Measurements from ENCODE around the gene C2orf49.

C2orf49 gene

GRCh38 chr2:105294046-105294445 lies 43.3 kb upstream of the C2orf49 start:
- no peaks in the 10 kb centered on the region for H3K9me3 Mint-ChIP-seq
- H3K4me1 Mint-ChIP-seq = peaks cover 49% of the 10 kb centered on the region
- no peak overlapping the region for H3K4me3 Mint-ChIP-seq
- no peaks in the 10 kb centered on the region for H3K27me3 Mint-ChIP-seq (ENCODE audit: low read depth)
- H3K36me3 Mint-ChIP-seq (ENCODE audit: low read depth) = peaks cover 41% of the 10 kb centered on the region
- no peak for TF ChIP-seq CTCF (IDR thresholded peaks at IDR 0.05; ENCODE audit: unreplicated experiment in 3 of 3)
- H3K27ac Mint-ChIP-seq = peak overlapping the region; percentile 26 to 60 (median 54)

GRCh38 chr2:105294844-105295481 lies 42.4 kb upstream of the C2orf49 start:
- Mint-ChIP-seq H3K9me3 (no peaks in the 10 kb centered on the region), H3K4me1 (peaks cover 48% of the 10 kb centered on the region), H3K36me3 (ENCODE audit: low read depth) (peaks cover 41% of the 10 kb centered on the region), H3K27me3 (ENCODE audit: low read depth) (no peaks in the 10 kb centered on the region), H3K27ac (peak overlapping the region; percentile 0 to 59 (median 26)), H3K4me3 (no peak overlapping the region)
- peak; percentile 58 to 66 (median 62) for TF ChIP-seq CTCF (IDR thresholded peaks at IDR 0.05; ENCODE audit: unreplicated experiment in 3 of 3)

- peak overlapping the region in 1 of 3 experiments; percentile 37 for H3K27ac Mint-ChIP-seq
- H3K9me3 Mint-ChIP-seq = no peaks in the 10 kb centered on the region
- H3K4me1 Mint-ChIP-seq = peaks cover 48% of the 10 kb centered on the region
- no peak overlapping the region for H3K4me3 Mint-ChIP-seq
- H3K36me3 Mint-ChIP-seq (ENCODE audit: low read depth) = peaks cover 33% of the 10 kb centered on the region
- H3K27me3 Mint-ChIP-seq (ENCODE audit: low read depth) = no peaks in the 10 kb centered on the region
- TF ChIP-seq CTCF (IDR thresholded peaks at IDR 0.05; ENCODE audit: unreplicated experiment in 3 of 3) = no peak
Observed at GRCh38 chr2:105296017-105296611, 41.2 kb upstream of the C2orf49 start.

GRCh38 chr2:105297216-105297615 lies 40.1 kb upstream of the C2orf49 start:
- no peak for TF ChIP-seq CTCF (IDR thresholded peaks at IDR 0.05; ENCODE audit: unreplicated experiment in 3 of 3)
- Mint-ChIP-seq H3K4me3 (no peak overlapping the region), H3K27me3 (ENCODE audit: low read depth) (no peaks in the 10 kb centered on the region), H3K36me3 (ENCODE audit: low read depth) (peaks cover 26% of the 10 kb centered on the region), H3K9me3 (no peaks in the 10 kb centered on the region), H3K27ac (peak overlapping the region in 2 of 3 experiments; percentile 1 to 56), H3K4me1 (peaks cover 38% of the 10 kb centered on the region)

- peaks cover 26% of the 10 kb centered on the region for H3K36me3 Mint-ChIP-seq (ENCODE audit: low read depth)
- H3K4me1 Mint-ChIP-seq = peaks cover 30% of the 10 kb centered on the region
- no peaks in the 10 kb centered on the region for H3K9me3 Mint-ChIP-seq
- H3K4me3 Mint-ChIP-seq = no peak overlapping the region
- no peak overlapping the region for H3K27ac Mint-ChIP-seq
- TF ChIP-seq CTCF (IDR thresholded peaks at IDR 0.05; ENCODE audit: unreplicated experiment in 3 of 3) = no peak
- no peaks in the 10 kb centered on the region for H3K27me3 Mint-ChIP-seq (ENCODE audit: low read depth)
Observed at GRCh38 chr2:105298017-105298416, 39.3 kb upstream of the C2orf49 start.

GRCh38 chr2:105299290-105299689 lies 38.0 kb upstream of the C2orf49 start:
- H3K36me3 Mint-ChIP-seq (ENCODE audit: low read depth) = peaks cover 22% of the 10 kb centered on the region
- TF ChIP-seq CTCF (IDR thresholded peaks at IDR 0.05; ENCODE audit: unreplicated experiment in 3 of 3) = no peak
- H3K4me3 Mint-ChIP-seq = no peak overlapping the region
- H3K27me3 Mint-ChIP-seq (ENCODE audit: low read depth) = no peaks in the 10 kb centered on the region
- H3K4me1 Mint-ChIP-seq = peaks cover 18% of the 10 kb centered on the region
- H3K27ac Mint-ChIP-seq = no peak overlapping the region
- H3K9me3 Mint-ChIP-seq = no peaks in the 10 kb centered on the region
